ENCODE measurements around the gene P2RY12. TPM values are rescaled to one million over a fixed set of nuclear protein-coding genes. Genes with fewer than 3 reads are reported as not detected.

The P2RY12 gene
- total RNA-seq, 8 experiments from 2014 or later = 0.21 to 1.3 (median 0.78) TPM

DNA sequence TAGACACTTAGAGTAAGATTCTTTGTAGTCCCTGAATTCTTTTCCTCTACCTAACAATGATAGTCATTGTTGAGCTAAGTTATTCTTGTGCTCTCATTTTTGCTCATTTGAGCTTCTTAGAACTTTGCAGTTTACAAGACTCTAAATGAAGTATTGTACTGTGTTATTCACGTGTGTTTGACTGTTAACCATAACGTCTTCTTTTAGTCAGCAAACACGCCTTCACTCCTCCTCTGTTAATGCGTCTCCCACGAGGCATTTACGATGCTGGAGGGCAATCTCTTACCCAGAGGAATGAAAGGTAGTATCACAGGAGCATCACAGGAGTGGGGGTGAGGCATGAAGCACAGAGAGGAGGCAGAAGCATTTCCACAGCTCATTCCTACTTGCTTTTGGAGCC lies 91.4 kb downstream of the P2RY12 start:
- Histone ChIP-seq H3K4me1 (replicated peaks in 1 of 2) (no peaks in the 10 kb centered on the region), H3K4me3 (no peak overlapping the region), H3K27ac (no peak overlapping the region)
- ATAC-seq (replicated peaks in 6 of 8) = no peak
- in situ Hi-C loops (cut with MboI; ENCODE audit: low pct_unique_long_range_greater_than_20kb in 2 of 9, low sequenced_read_pairs in 9 of 9, unreplicated experiment in 9 of 9) = loop anchor here in 5 of 9 experiments (25.0 kb wide), 2 partner anchors 131 to 544 kb away; no protein-coding TSS in a partner anchor
- WGBS, 10 experiments = 40 to 100% (median 72%) methylated on average over 1 to 6 of the region's 6 CpGs; no CpG with 5 or more reads in 3 of the 10 experiments

DNA sequence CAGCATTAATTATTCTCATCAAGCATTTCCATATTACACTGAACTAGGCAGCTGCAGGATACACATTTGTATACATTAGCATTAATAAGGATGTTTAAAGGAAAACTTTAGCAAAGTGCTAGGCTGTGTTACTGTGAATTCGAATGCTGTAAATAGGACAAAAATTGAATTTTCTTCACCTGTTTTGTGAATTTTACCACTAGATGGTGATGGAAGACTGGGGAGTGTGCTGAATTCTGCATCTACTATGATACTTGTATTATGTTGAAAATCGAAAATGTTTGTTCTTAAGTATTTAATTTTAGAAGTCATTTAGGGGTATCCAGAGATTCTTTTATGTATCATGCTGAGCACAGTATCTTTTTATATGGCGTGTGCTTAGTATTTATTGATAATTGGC lies 93.9 kb downstream of the P2RY12 start:
- in situ Hi-C loops (cut with MboI; ENCODE audit: low pct_unique_long_range_greater_than_20kb in 2 of 9, low sequenced_read_pairs in 9 of 9, unreplicated experiment in 9 of 9) = loop anchor here in 5 of 9 experiments (25.0 kb wide), 2 partner anchors 128 to 547 kb away; no protein-coding TSS in a partner anchor
- no peaks in the 10 kb centered on the region for H3K4me1 ChIP-seq (replicated peaks in 1 of 2)
- 0 to 100% (median 73%) methylated on average over 1 to 3 of the region's 3 CpGs for WGBS, 10 experiments
- peak in 1 of 8 experiments; percentile 26 for ATAC-seq (replicated peaks in 6 of 8)
- H3K4me3 ChIP-seq = no peak overlapping the region
- H3K27ac ChIP-seq = no peak overlapping the region

DNA sequence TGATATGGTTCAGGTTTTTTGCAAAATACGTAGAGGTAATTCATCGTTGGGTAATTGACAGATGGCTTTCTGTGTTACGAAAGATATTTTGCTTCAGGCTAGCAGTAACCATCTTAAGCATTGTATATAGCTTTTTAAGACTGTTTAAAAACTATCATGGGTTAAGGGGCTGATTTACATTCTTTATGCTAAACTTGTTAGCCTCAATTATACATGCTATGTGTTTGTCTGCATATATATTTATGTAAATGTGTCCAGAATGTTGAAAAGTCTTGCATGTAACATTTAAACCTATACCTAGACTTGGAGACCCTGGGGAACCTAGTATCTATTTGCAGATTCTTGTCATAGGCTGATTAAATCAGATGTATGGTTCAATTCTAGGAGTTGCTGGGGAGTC lies 95.1 kb downstream of the P2RY12 start:
- Histone ChIP-seq H3K4me1 (replicated peaks in 1 of 2) (no peaks in the 10 kb centered on the region), H3K27ac (no peak overlapping the region), H3K4me3 (no peak overlapping the region)
- ATAC-seq (replicated peaks in 6 of 8) = peak in 1 of 8 experiments; percentile 90
- in situ Hi-C loops (cut with MboI; ENCODE audit: low pct_unique_long_range_greater_than_20kb in 2 of 9, low sequenced_read_pairs in 9 of 9, unreplicated experiment in 9 of 9) = loop anchor here in 6 of 9 experiments (10.0 to 25.0 kb wide), 3 partner anchors 125 to 548 kb away; no protein-coding TSS in a partner anchor
- 0 to 64% (median 0%) methylated on average over 2 to 3 of the region's 3 CpGs; no CpG with 5 or more reads in 1 of the 10 experiments for WGBS, 10 experiments

Other genes with a start within 250 kb of the P2RY12 start
- gene GPR171, start 181.5 kb downstream of the P2RY12 start, total RNA-seq = 1 to 10 TPM in 7 of 8 experiments, under 1 TPM in 1; 0.92 to 4.9 (median 2.0) TPM
- gene P2RY14, start 106.2 kb downstream of the P2RY12 start, total RNA-seq = 1 to 10 TPM in 5 of 8 experiments, under 1 TPM in 3; 0.29 to 5.6 (median 1.3) TPM
- gene GPR87, start 67.9 kb downstream of the P2RY12 start, total RNA-seq = 1 to 10 TPM in 4 of 8 experiments, under 1 TPM in 4; 0.17 to 1.9 (median 0.88) TPM
- gene P2RY13, start 55.2 kb downstream of the P2RY12 start, total RNA-seq = 1 to 10 TPM in 2 of 8 experiments, under 1 TPM in 6; 0.13 to 1.8 (median 0.74) TPM
- gene IGSF10, start 76.3 kb upstream of the P2RY12 start, total RNA-seq = 1 to 10 TPM in 3 of 8 experiments, under 1 TPM in 5; 0.17 to 8.1 (median 0.77) TPM

Data from motor neuron (in vitro differentiated cells).